ENCODE results near the gene MITF.

MITF gene

GRCh38 chr3:69761896-69762767 lies 22.9 kb downstream of the MITF start:
- no peak for DNase-seq

GRCh38 chr3:69762768-69763229 lies 23.5 kb downstream of the MITF start:
- DNase-seq, result no peak

- DNase-seq, result no peak
Measured at GRCh38 chr3:69763458-69763857, 24.2 kb downstream of the MITF start.

GRCh38 chr3:69764121-69764741 lies 25.0 kb downstream of the MITF start:
- DNase-seq, result no peak

GRCh38 chr3:69764861-69765260 lies 25.6 kb downstream of the MITF start:
- DNase-seq, result no peak

GRCh38 chr3:69766638-69767037 lies 27.4 kb downstream of the MITF start:
- DNase-seq, result no peak

- DNase-seq, result no peak
Measured at GRCh38 chr3:69767571-69767970, 28.3 kb downstream of the MITF start.

GRCh38 chr3:69768438-69768837 lies 29.2 kb downstream of the MITF start:
- no peak for DNase-seq

- no peak for DNase-seq
Measured at GRCh38 chr3:69770219-69770618, 31.0 kb downstream of the MITF start.

GRCh38 chr3:69770976-69771634 lies 31.8 kb downstream of the MITF start:
- no peak for DNase-seq

- no peak for DNase-seq
Measured at GRCh38 chr3:69772152-69772867, 33.0 kb downstream of the MITF start.

- no peak for DNase-seq
Measured at GRCh38 chr3:69774029-69774428, 34.8 kb downstream of the MITF start.

- no peak for DNase-seq
Measured at GRCh38 chr3:69775751-69776150, 36.5 kb downstream of the MITF start.

GRCh38 chr3:69776289-69776688 lies 37.0 kb downstream of the MITF start:
- DNase-seq, result no peak

- DNase-seq, result no peak
Measured at GRCh38 chr3:69776920-69777581, 37.8 kb downstream of the MITF start.

- DNase-seq, result no peak
Measured at GRCh38 chr3:69777582-69777967, 38.3 kb downstream of the MITF start.

- DNase-seq, result no peak
Measured at GRCh38 chr3:69781593-69781992, 42.3 kb downstream of the MITF start.

- DNase-seq, result no peak
Measured at GRCh38 chr3:69784954-69785514, 45.8 kb downstream of the MITF start.

GRCh38 chr3:69785769-69786320 lies 46.6 kb downstream of the MITF start:
- DNase-seq, result no peak

- DNase-seq, result no peak
Measured at GRCh38 chr3:69786854-69787253, 47.6 kb downstream of the MITF start.

GRCh38 chr3:69787436-69788168 lies 48.3 kb downstream of the MITF start:
- DNase-seq, result no peak

Data from NCI-H774 (cell line).